K562 (cell line): Measurements from ENCODE around the gene CCR5AS.

Source experiments
- ARID3B ChIP-seq: fragments of 250-450 bp; sonication (Bioruptor Pico); IDR thresholded peaks from 2 replicates; pipeline ENCODE4 v1.4.0; 2020; ENCODE audit warnings: borderline replicate concordance
- CLOCK ChIP-seq: fragments of 250-450 bp; sonication (Bioruptor Pico); IDR thresholded peaks from 2 replicates; pipeline ENCODE4 v1.4.0; 2020; ENCODE audit warnings: mild to moderate bottlenecking, moderate library complexity, borderline replicate concordance
- FOXM1 ChIP-seq, 2 experiments: fragments of 450-650 bp in 1 of 2; sonication (generic) in 1 of 2; formaldehyde crosslinking in 1 of 2; IDR thresholded peaks; 2 replicates each; pipeline versions ENCODE4 v1.6.1 to v1.9.0; 2017 to 2022; ENCODE audit warnings: low read depth in 2 of 2, mild to moderate bottlenecking in 2 of 2, missing genetic modification reagents in 1 of 2, moderate library complexity in 1 of 2
- FUS ChIP-seq: fragments of 200-400 bp; formaldehyde crosslinking; optimal IDR thresholded peaks from 2 replicates; pipeline ENCODE3; 2017; ENCODE audit warnings: low read depth, low read length
- MAFF ChIP-seq: IDR thresholded peaks from 2 replicates; pipeline ENCODE4 v1.6.1; 2012; ENCODE audit warnings: low read length, improper control_type of control experiment
- MAZ ChIP-seq, 2 experiments: fragments of 450-650 bp in 1 of 2; sonication (generic) in 1 of 2; formaldehyde crosslinking; IDR thresholded peaks in 1 of 2; conservative IDR thresholded peaks in 1 of 2; 2 replicates each; pipeline versions ENCODE4 v1.4.0 to v1.5.0; 2020; ENCODE audit warnings: mild to moderate bottlenecking in 1 of 2, missing genetic modification reagents in 1 of 2
- MTA2 ChIP-seq: fragments of 450-650 bp; IDR thresholded peaks from 2 replicates; pipeline ENCODE4 v1.6.1; 2016; ENCODE audit warnings: low read depth
- NFE2 ChIP-seq: IDR thresholded peaks from 2 replicates; pipeline ENCODE4 v1.6.1; 2014; ENCODE audit warnings: antibody characterized with exemption, low read depth
- POLR2AphosphoS5 ChIP-seq: IDR thresholded peaks from 2 replicates; pipeline ENCODE4 v1.6.1; 2011; ENCODE audit warnings: mild to moderate bottlenecking, low read depth, low read length, moderate library complexity; ENCODE audit not compliant: control insufficient read depth, insufficient read depth
- STAT5A ChIP-seq: IDR thresholded peaks from 2 replicates; pipeline ENCODE4 v1.6.1; 2012; ENCODE audit warnings: low read length, inconsistent platforms, borderline replicate concordance
- TRIM24 ChIP-seq, 2 experiments: fragments of 450-650 bp; IDR thresholded peaks; 2 replicates each; pipeline ENCODE4 v1.6.1; 2016
- ZFPM2 ChIP-seq: fragments of 250-450 bp; sonication (Bioruptor Pico); IDR thresholded peaks from 2 replicates; pipeline ENCODE4 v1.5.1; 2022; ENCODE audit warnings: mild to moderate bottlenecking
- ZNF133 ChIP-seq: fragments of 250-450 bp; sonication (Bioruptor Pico); IDR thresholded peaks from 2 replicates; pipeline ENCODE4 v1.4.0; 2020; ENCODE audit warnings: mild to moderate bottlenecking
- ZNF174 ChIP-seq: fragments of 250-450 bp; sonication (Bioruptor Pico); IDR thresholded peaks from 2 replicates; pipeline ENCODE4 v1.4.0; 2020; ENCODE audit warnings: mild to moderate bottlenecking
- ZNF316 ChIP-seq: fragments of 450-650 bp; IDR thresholded peaks from 2 replicates; pipeline ENCODE4 v1.6.1; 2016
- TF ChIP-seq, protein P1 (sequence below), 2 experiments: fragments of 450-650 bp in 1 of 2; sonication (generic) in 1 of 2; formaldehyde crosslinking in 1 of 2; IDR thresholded peaks in 1 of 2; conservative IDR thresholded peaks in 1 of 2; 2 replicates each; pipeline versions ENCODE4 v1.6.1 to v1.8.1; 2016 to 2023; ENCODE audit warnings: mild to moderate bottlenecking in 2 of 2, moderate library complexity in 2 of 2, inconsistent platforms in 1 of 2, missing genetic modification reagents in 1 of 2
- TF ChIP-seq, protein P2 (sequence below): fragments of 450-650 bp; formaldehyde crosslinking; IDR thresholded peaks from 2 replicates; pipeline ENCODE4 v1.4.0; 2020; ENCODE audit warnings: mild to moderate bottlenecking, moderate library complexity
- TF ChIP-seq, protein P3 (sequence below): IDR thresholded peaks from 2 replicates; pipeline ENCODE4 v1.6.1; 2011; ENCODE audit not compliant: insufficient read length; ENCODE audit errors: extremely low read depth

The CCR5AS gene

GRCh38 chr3:46400000-46400734, 6.7 kb downstream of the CCR5AS start (continued):
- no peak for TF ChIP-seq ARID3B
- TF ChIP-seq FOXM1 (IDR thresholded peaks at IDR 0.05; ENCODE audit: low read depth) = peak; percentile 68; the same call in 1 of the 2 replicates
- no peak for TF ChIP-seq FOXM1 (CRISPR knock-in tag; IDR thresholded peaks at IDR 0.05; ENCODE audit: low read depth)
- TF ChIP-seq ZNF316 = 0 out of 2 replicates have a peak, but pooled peaks have one; percentile 44
- no peak for TF ChIP-seq FUS
- TF ChIP-seq, protein P1, sequence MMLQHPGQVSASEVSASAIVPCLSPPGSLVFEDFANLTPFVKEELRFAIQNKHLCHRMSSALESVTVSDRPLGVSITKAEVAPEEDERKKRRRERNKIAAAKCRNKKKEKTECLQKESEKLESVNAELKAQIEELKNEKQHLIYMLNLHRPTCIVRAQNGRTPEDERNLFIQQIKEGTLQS (IDR thresholded peaks at IDR 0.05) = peak; percentile 79
- TF ChIP-seq, protein P1 (CRISPR knock-in tag; conservative IDR thresholded peaks at IDR 0.05) = 0 out of 2 replicates have a peak, but pooled peaks have one; percentile 56
- TF ChIP-seq MAZ (CRISPR knock-in tag; conservative IDR thresholded peaks at IDR 0.05 in 1 of 2, IDR thresholded peaks at IDR 0.05 in 1 of 2) = peak; percentile 26 to 75; a peak in 3 of 4 replicates
- TF ChIP-seq, protein P2, sequence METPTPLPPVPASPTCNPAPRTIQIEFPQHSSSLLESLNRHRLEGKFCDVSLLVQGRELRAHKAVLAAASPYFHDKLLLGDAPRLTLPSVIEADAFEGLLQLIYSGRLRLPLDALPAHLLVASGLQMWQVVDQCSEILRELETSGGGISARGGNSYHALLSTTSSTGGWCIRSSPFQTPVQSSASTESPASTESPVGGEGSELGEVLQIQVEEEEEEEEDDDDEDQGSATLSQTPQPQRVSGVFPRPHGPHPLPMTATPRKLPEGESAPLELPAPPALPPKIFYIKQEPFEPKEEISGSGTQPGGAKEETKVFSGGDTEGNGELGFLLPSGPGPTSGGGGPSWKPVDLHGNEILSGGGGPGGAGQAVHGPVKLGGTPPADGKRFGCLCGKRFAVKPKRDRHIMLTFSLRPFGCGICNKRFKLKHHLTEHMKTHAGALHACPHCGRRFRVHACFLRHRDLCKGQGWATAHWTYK (CRISPR knock-in tag) = peak; percentile 45; the same call in 1 of the 2 replicates
- TF ChIP-seq NFE2 = peak; percentile 90
- TF ChIP-seq MAFF = peak; percentile 67
- TF ChIP-seq TRIM24 (IDR thresholded peaks at IDR 0.05) = peak; percentile 45 to 80; a peak in 2 of 4 replicates
- TF ChIP-seq ZFPM2 (CRISPR knock-in tag) = 0 out of 2 replicates have a peak, but pooled peaks have one; percentile 12
- TF ChIP-seq, protein P3, sequence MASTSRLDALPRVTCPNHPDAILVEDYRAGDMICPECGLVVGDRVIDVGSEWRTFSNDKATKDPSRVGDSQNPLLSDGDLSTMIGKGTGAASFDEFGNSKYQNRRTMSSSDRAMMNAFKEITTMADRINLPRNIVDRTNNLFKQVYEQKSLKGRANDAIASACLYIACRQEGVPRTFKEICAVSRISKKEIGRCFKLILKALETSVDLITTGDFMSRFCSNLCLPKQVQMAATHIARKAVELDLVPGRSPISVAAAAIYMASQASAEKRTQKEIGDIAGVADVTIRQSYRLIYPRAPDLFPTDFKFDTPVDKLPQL = no peak
- no peak for TF ChIP-seq CLOCK (CRISPR knock-in tag)
- TF ChIP-seq ZNF174 (CRISPR knock-in tag) = no peak
- no peak for TF ChIP-seq ZNF133
- TF ChIP-seq MTA2 = peak; percentile 68
- TF ChIP-seq POLR2AphosphoS5 = peak; percentile 65; the same call in 1 of the 2 replicates
- TF ChIP-seq STAT5A = peak; percentile 41; the same call in 1 of the 2 replicates
